Osteoblast (primary cell): Measurements from ENCODE around the gene SPHK1. TPM values are rescaled to one million over a fixed set of nuclear protein-coding genes. Genes with fewer than 3 reads are reported as not detected.
A peak's percentile ranks its signal among the peaks of the same experiment; 100 is the strongest.

Experiments used
- DNase-seq: peaks from one replicate; pipeline ENCODE4 v3.0.0; 2011; ENCODE audit warnings: low spot score, mixed read lengths; ENCODE audit not compliant: insufficient read length; ENCODE audit errors: missing footprints
- H2AFZ ChIP-seq: 2 replicates; pipeline ENCODE4 v1.6.0; 2011; ENCODE audit warnings: mild to moderate bottlenecking, low read length
- H3K27ac ChIP-seq: 2 replicates; pipeline ENCODE4 v1.5.1; 2011; ENCODE audit warnings: mild to moderate bottlenecking, low read depth, low read length, moderate library complexity
- H3K27me3 ChIP-seq: 2 replicates; pipeline ENCODE4 v1.6.0; 2012; ENCODE audit warnings: mild to moderate bottlenecking, control low read depth, inconsistent platforms, low read length, moderate library complexity; ENCODE audit not compliant: insufficient read depth
- H3K36me3 ChIP-seq: 2 replicates; pipeline ENCODE4 v1.5.1; 2011; ENCODE audit warnings: mild to moderate bottlenecking, low read length, control low read depth, moderate library complexity; ENCODE audit not compliant: insufficient read depth
- H3K4me1 ChIP-seq: 2 replicates; pipeline ENCODE4 v1.5.1; 2011; ENCODE audit warnings: mild to moderate bottlenecking, low read length, control low read depth, moderate library complexity; ENCODE audit not compliant: insufficient read depth
- H3K4me2 ChIP-seq: 2 replicates; pipeline ENCODE4 v1.6.0; 2011; ENCODE audit warnings: mild to moderate bottlenecking, low read length; ENCODE audit not compliant: insufficient read depth
- H3K4me3 ChIP-seq: fragments of 200-600 bp; sonication (generic); 3 replicates; pipeline ENCODE4 v1.5.1; 2012; ENCODE audit warnings: mild to moderate bottlenecking, low read length, inconsistent platforms; ENCODE audit not compliant: insufficient read depth
- H3K79me2 ChIP-seq: 2 replicates; pipeline ENCODE4 v1.6.0; 2012; ENCODE audit warnings: mild to moderate bottlenecking, low read length, control low read depth, inconsistent platforms; ENCODE audit not compliant: insufficient read depth
- H3K9me3 ChIP-seq: 2 replicates; pipeline ENCODE4 v1.5.1; 2011; ENCODE audit warnings: low read depth, low read length, control low read depth
- H4K20me1 ChIP-seq: 2 replicates; pipeline ENCODE4 v1.6.0; 2012; ENCODE audit warnings: mild to moderate bottlenecking, low read length, control low read depth; ENCODE audit not compliant: insufficient read depth
- total RNA-seq: library from RNA; depleted of rRNA; stranded (reverse); fragments of >200 nt; gene quantifications from 2 replicates; pipeline ENCODE4 v1.2.3, GENCODE V29; 2012
- TF ChIP-seq, protein P1 (sequence below): IDR thresholded peaks from 2 replicates; pipeline ENCODE4 v1.5.1; 2011; ENCODE audit warnings: mild to moderate bottlenecking, low read depth, low read length, moderate library complexity; ENCODE audit errors: extremely low read depth

The SPHK1 gene
- total RNA-seq, 1 donor = 112 TPM

- peak; percentile 35 for DNase-seq
- Histone ChIP-seq H3K4me2 (no peak overlapping the region), H3K36me3 (peaks cover 2% of the 10 kb centered on the region), H3K9me3 (no peaks in the 10 kb centered on the region), H3K4me1 (peaks cover 16% of the 10 kb centered on the region), H3K79me2 (peaks cover 73% of the 10 kb centered on the region), H2AFZ (no peak overlapping the region), H3K27me3 (no peaks in the 10 kb centered on the region), H3K4me3 (no peak overlapping the region), H3K27ac (no peak overlapping the region), H4K20me1 (peaks cover 73% of the 10 kb centered on the region)
- TF ChIP-seq, protein P1, sequence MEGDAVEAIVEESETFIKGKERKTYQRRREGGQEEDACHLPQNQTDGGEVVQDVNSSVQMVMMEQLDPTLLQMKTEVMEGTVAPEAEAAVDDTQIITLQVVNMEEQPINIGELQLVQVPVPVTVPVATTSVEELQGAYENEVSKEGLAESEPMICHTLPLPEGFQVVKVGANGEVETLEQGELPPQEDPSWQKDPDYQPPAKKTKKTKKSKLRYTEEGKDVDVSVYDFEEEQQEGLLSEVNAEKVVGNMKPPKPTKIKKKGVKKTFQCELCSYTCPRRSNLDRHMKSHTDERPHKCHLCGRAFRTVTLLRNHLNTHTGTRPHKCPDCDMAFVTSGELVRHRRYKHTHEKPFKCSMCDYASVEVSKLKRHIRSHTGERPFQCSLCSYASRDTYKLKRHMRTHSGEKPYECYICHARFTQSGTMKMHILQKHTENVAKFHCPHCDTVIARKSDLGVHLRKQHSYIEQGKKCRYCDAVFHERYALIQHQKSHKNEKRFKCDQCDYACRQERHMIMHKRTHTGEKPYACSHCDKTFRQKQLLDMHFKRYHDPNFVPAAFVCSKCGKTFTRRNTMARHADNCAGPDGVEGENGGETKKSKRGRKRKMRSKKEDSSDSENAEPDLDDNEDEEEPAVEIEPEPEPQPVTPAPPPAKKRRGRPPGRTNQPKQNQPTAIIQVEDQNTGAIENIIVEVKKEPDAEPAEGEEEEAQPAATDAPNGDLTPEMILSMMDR = no peak
Observed at GRCh38 chr17:76410328-76410965, 26.0 kb downstream of the SPHK1 start.

GRCh38 chr17:76411247-76411646, 26.8 kb downstream of the SPHK1 start:
- H3K9me3 ChIP-seq = no peaks in the 10 kb centered on the region
- H3K4me1 ChIP-seq = peaks cover 8% of the 10 kb centered on the region
- DNase-seq = no peak
- no peak overlapping the region for H3K4me2 ChIP-seq
- no peaks in the 10 kb centered on the region for H3K27me3 ChIP-seq
- TF ChIP-seq, protein P1 = no peak
- H3K27ac ChIP-seq = no peak overlapping the region
- peaks cover 67% of the 10 kb centered on the region for H4K20me1 ChIP-seq
- H3K4me3 ChIP-seq = no peak overlapping the region
- peaks cover 8% of the 10 kb centered on the region for H3K36me3 ChIP-seq
- H3K79me2 ChIP-seq = peaks cover 71% of the 10 kb centered on the region
- H2AFZ ChIP-seq = no peak overlapping the region

- peaks cover 73% of the 10 kb centered on the region for H3K79me2 ChIP-seq
- peaks cover 6% of the 10 kb centered on the region for H3K4me1 ChIP-seq
- H4K20me1 ChIP-seq = peaks cover 55% of the 10 kb centered on the region
- DNase-seq = peak; percentile 68
- H3K9me3 ChIP-seq = no peaks in the 10 kb centered on the region
- no peak overlapping the region for H3K27ac ChIP-seq
- no peak overlapping the region for H3K4me2 ChIP-seq
- no peak overlapping the region for H2AFZ ChIP-seq
- TF ChIP-seq, protein P1 = no peak
- H3K27me3 ChIP-seq = no peaks in the 10 kb centered on the region
- no peak overlapping the region for H3K4me3 ChIP-seq
- peaks cover 8% of the 10 kb centered on the region for H3K36me3 ChIP-seq
Observed at GRCh38 chr17:76414334-76415295, 30.2 kb downstream of the SPHK1 start.

DNA sequence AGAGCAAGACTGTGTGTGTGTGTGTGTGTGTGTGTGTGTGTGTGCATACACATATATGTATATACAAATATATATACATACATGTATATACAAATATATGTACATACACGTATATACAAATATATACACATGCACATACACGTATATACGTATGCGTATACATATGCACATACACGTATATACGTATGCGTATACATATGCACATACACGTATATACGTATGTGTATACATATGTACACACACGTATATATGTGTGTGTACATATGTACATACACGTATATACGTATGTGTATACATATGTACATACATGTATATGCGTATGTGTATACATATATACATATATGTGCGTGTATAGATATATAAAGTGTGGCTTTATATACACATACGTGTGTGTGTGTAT, 31.4 kb downstream of the SPHK1 start:
- Histone ChIP-seq H3K4me3 (no peak overlapping the region), H3K36me3 (peaks cover 8% of the 10 kb centered on the region), H3K4me1 (peaks cover 10% of the 10 kb centered on the region), H3K79me2 (peaks cover 75% of the 10 kb centered on the region), H3K27me3 (no peaks in the 10 kb centered on the region), H3K9me3 (no peaks in the 10 kb centered on the region), H4K20me1 (peaks cover 55% of the 10 kb centered on the region), H3K4me2 (no peak overlapping the region), H2AFZ (no peak overlapping the region), H3K27ac (no peak overlapping the region)
- TF ChIP-seq, protein P1 = no peak
- DNase-seq = no peak
